ENCODE results near the gene DMAP1. TPM values are rescaled to one million over a fixed set of nuclear protein-coding genes. Genes with fewer than 3 reads are reported as not detected.

DMAP1 gene
- total RNA-seq, 1 experiment from 2014 or later = 52.9 TPM

DNA sequence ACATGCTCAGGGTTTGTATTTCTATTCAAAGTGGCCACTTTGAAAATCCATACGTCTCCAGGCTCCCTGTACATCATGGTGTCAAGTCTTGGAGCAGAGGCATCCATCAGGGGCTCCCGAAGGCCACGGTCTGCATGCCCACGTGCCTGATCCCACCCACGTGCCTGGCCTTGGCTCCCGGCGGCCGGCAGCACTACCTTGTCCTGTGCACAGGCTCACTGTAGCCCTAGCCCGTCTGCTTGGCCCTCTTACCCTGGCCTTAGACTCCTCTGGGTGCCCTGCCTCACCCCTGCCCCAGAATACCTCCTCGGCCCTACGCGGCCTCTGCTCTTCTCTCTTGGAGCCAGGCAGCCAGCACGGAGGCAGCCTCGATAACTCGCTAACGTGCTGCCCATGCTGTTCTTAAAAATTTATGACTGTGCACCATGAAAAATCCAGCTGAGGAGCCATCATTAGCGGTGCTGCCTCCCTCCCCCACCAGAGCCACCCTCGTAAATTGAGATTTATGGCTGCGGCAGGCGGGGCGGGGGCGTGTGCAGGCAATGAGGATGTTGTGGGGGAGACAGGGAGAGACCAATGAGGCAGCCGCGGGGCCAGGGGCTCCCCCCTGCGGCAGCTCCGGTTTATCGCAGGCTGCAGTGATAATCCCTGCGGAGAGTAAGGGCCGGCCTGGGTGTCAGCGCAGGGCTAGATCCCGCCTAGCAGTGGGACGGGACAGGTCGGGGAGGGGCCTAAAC is 24.6 kb downstream of the DMAP1 start:
- Histone ChIP-seq H3K27me3 (ENCODE audit: control insufficient read depth, insufficient read depth, low read length) (no peaks in the 10 kb centered on the region), H3K27ac (ENCODE audit: low read length) (no peak overlapping the region), H3K9me3 (ENCODE audit: control insufficient read depth, insufficient read depth, low read depth, low read length) (no peaks in the 10 kb centered on the region), H3K4me1 (ENCODE audit: control insufficient read depth, insufficient read depth, low read length) (no peaks in the 10 kb centered on the region; the same call in 1 of the 2 replicates), H3K4me3 (ENCODE audit: low read depth in 2 of 2, low read length in 2 of 2) (no peak overlapping the region), H3K36me3 (ENCODE audit: control insufficient read depth, insufficient read depth, low read length) (no peaks in the 10 kb centered on the region)
- POLR2A ChIA-PET = no interaction called here
- TF ChIP-seq, protein P1, sequence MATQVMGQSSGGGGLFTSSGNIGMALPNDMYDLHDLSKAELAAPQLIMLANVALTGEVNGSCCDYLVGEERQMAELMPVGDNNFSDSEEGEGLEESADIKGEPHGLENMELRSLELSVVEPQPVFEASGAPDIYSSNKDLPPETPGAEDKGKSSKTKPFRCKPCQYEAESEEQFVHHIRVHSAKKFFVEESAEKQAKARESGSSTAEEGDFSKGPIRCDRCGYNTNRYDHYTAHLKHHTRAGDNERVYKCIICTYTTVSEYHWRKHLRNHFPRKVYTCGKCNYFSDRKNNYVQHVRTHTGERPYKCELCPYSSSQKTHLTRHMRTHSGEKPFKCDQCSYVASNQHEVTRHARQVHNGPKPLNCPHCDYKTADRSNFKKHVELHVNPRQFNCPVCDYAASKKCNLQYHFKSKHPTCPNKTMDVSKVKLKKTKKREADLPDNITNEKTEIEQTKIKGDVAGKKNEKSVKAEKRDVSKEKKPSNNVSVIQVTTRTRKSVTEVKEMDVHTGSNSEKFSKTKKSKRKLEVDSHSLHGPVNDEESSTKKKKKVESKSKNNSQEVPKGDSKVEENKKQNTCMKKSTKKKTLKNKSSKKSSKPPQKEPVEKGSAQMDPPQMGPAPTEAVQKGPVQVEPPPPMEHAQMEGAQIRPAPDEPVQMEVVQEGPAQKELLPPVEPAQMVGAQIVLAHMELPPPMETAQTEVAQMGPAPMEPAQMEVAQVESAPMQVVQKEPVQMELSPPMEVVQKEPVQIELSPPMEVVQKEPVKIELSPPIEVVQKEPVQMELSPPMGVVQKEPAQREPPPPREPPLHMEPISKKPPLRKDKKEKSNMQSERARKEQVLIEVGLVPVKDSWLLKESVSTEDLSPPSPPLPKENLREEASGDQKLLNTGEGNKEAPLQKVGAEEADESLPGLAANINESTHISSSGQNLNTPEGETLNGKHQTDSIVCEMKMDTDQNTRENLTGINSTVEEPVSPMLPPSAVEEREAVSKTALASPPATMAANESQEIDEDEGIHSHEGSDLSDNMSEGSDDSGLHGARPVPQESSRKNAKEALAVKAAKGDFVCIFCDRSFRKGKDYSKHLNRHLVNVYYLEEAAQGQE (IDR thresholded peaks at IDR 0.05; ENCODE audit: insufficient read depth in 1 of 2, low read depth in 2 of 2, low read length in 1 of 2) = no peak
- TF ChIP-seq TCF7L2 (IDR thresholded peaks at IDR 0.05; ENCODE audit: low read depth, low read length) (no peak), POLR2AphosphoS5 (IDR thresholded peaks at IDR 0.05; ENCODE audit: low read depth, low read length) (no peak), CTCF (IDR thresholded peaks at IDR 0.05) (no peak), SIN3A (IDR thresholded peaks at IDR 0.05; ENCODE audit: borderline replicate concordance, insufficient read depth, low read depth, low read length) (no peak)
- in situ Hi-C loops (cut with HindIII; ENCODE audit: low pct_unique_long_range_greater_than_20kb, low sequenced_read_pairs) (no loop called here), intact Hi-C loops (cut with micrococcal nuclease; ENCODE audit: unreplicated experiment) (no loop called here)
- ATAC-seq (no peak), DNase-seq (ENCODE audit: low read depth, low spot score) (no peak)
- CTCF ChIA-PET = no interaction called here
- no TSS peak for BruUV-seq (replicated peaks)

DNA sequence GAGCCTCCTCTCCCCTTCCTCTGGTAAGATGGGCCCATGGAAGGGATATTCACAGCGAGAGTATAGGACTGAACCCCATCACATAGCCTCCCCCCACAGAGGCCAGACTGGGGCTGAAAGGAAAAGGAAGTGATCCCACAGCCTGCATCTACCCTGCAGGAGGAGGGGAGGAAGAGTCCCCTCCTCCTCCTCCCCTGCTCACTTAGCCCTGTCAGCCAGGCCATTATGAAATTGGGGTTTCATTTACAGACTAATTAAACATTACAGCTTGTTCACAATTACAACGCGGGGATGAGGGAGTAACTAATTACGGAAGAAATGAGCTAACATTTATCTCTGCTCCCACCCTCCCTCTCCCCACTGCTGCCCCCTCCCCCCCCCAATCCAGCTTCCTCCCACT is 25.4 kb downstream of the DMAP1 start:
- CTCF ChIA-PET = no interaction called here
- H3K4me1 ChIP-seq (ENCODE audit: control insufficient read depth, insufficient read depth, low read length) = no peaks in the 10 kb centered on the region; the same call in 1 of the 2 replicates
- DNase-seq (ENCODE audit: low read depth, low spot score) = no peak
- intact Hi-C loops (cut with micrococcal nuclease; ENCODE audit: unreplicated experiment) (no loop called here), in situ Hi-C loops (cut with HindIII; ENCODE audit: low pct_unique_long_range_greater_than_20kb, low sequenced_read_pairs) (no loop called here)
- no peak overlapping the region for H3K27ac ChIP-seq (ENCODE audit: low read length)
- POLR2A ChIA-PET = no interaction called here
- no peaks in the 10 kb centered on the region for H3K9me3 ChIP-seq (ENCODE audit: control insufficient read depth, insufficient read depth, low read depth, low read length)
- no peaks in the 10 kb centered on the region for H3K27me3 ChIP-seq (ENCODE audit: control insufficient read depth, insufficient read depth, low read length)
- no TSS peak for BruUV-seq (replicated peaks)
- no peak overlapping the region for H3K4me3 ChIP-seq (ENCODE audit: low read depth in 2 of 2, low read length in 2 of 2)
- H3K36me3 ChIP-seq (ENCODE audit: control insufficient read depth, insufficient read depth, low read length) = no peaks in the 10 kb centered on the region
- TF ChIP-seq TCF7L2 (IDR thresholded peaks at IDR 0.05; ENCODE audit: low read depth, low read length) (no peak), CTCF (IDR thresholded peaks at IDR 0.05) (no peak), SIN3A (IDR thresholded peaks at IDR 0.05; ENCODE audit: borderline replicate concordance, insufficient read depth, low read depth, low read length) (no peak), POLR2AphosphoS5 (IDR thresholded peaks at IDR 0.05; ENCODE audit: low read depth, low read length) (no peak)
- TF ChIP-seq, protein P1 (IDR thresholded peaks at IDR 0.05; ENCODE audit: insufficient read depth in 1 of 2, low read depth in 2 of 2, low read length in 1 of 2) = no peak
- ATAC-seq = no peak

All from Panc1 (cell line).